ENCODE measurements around the gene HOXD13.

HOXD13 gene

DNA sequence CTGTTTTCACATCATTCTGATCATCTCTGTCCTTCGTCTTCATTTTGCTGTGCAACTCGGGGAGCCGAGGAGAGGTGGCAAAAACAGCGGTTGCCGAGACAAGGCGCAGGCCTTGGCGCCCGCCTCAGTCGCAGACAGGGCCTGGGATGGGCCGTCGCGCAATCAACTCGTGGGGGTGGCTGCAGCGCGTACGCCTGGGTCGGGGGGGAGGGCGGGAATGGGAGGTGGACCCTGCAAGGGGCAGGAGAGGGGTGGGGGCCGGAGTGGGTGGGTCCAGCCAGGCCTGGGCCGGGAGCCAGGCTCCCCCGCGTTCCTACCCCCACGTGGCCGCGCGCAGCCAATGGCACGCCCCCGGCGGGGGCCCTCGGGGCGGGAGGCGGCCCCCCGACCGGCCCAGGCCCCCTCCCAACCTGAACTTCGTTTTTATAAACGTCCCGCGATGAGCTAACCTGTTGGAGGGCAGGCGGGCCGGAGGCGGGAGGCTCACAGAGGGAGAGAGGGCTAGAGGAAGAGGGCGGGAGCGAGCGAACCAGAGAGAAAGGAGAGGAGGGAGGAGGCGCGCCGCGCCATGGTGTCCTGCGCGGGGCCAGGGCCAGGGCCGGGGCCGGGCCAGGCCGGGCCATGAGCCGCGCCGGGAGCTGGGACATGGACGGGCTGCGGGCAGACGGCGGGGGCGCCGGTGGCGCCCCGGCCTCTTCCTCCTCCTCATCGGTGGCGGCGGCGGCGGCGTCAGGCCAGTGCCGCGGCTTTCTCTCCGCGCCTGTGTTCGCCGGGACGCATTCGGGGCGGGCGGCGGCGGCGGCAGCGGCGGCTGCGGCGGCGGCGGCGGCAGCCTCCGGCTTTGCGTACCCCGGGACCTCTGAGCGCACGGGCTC, at the start of gene HOXD13:
Gene HOXD13 (plus strand): TSS at position 452 of the 875 bp plus-strand sequence. CDS start 170 bp downstream, at position 622.
- DNase-seq = no peak

DNA sequence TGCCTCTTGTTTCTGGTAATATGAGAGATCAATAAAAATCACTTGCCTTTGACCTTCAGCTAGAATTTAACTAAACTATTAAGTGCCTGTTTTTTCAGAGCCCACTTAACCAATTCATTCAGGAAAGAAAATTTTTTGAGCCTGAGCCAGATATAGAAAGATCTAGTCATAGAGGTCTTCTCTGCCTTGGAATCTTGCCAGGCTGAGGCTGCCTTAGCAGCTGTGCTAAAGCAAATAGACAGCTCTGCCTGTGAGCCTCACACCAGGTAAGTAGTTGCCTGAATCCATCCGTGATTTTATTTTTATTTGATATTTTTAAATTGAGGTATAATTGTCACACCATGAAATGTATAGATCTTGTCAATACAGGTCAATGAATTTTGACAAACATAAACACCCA, 36.1 kb upstream of the HOXD13 start:
- no peak for DNase-seq

DNA sequence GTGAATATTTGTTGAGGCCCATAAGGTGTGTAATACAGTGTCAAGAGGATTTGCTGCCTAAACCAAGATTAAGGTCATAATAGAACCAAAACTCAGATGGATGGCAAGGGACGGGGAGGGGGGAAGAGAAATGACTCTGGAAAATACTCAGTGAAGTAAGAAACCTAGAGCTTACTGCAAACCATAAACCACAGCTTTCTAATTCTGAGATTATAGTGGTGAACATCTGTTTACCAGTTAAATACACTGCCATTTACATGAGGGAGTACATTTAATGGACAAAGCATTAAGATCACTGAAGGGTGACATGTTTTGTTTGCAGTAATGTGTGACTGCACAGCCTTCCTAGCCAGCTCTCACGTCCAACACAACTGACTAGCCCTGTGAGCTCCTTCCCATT, 28.6 kb upstream of the HOXD13 start:
- no peak for DNase-seq

DNA sequence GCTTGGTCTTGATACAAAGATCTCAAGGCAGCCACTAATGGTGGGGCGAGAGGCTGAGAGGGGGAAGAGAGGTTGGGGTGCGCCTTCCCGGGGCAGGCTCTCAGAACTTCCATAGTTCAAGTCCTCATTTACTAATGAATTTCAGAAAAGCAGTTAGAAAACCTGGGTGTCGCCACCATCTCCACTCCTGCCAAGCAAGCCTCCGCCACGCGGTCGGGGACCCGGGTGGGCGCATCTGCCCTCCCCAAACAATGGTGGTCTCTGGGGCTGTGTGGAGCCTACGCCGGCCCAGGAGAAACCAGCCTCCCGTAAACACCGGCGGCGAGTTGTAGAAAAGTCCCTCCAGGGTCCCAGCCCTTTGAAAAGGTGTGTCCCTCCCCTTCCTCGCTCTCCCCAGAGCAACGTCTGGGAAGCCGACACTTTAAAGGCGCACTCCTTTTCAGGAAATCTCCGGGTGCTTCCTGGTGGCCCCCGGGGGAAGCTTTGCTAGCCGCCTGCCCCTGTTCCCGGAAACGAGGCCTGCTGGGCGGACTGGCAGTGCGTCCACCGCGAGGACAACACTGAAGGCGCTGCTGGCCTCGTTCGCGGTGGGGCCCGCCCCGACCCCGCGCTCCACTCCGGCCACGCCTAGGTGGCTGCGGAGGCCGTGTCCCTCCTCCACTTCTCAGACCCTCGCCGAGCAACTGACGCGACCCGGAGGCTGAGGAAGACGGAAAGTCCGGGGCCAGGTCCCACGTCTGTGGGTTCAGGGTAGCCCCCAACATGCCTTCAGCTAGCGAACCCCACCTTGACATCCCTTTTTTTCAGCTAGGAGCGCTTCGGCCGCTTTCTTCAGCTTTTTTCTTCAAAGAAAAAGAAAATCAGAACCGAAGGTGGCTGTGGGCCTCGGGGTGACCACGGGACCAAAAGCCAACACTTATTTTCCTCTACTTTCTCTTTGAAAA, 25.6 kb upstream of the HOXD13 start:
- DNase-seq = no peak

DNA sequence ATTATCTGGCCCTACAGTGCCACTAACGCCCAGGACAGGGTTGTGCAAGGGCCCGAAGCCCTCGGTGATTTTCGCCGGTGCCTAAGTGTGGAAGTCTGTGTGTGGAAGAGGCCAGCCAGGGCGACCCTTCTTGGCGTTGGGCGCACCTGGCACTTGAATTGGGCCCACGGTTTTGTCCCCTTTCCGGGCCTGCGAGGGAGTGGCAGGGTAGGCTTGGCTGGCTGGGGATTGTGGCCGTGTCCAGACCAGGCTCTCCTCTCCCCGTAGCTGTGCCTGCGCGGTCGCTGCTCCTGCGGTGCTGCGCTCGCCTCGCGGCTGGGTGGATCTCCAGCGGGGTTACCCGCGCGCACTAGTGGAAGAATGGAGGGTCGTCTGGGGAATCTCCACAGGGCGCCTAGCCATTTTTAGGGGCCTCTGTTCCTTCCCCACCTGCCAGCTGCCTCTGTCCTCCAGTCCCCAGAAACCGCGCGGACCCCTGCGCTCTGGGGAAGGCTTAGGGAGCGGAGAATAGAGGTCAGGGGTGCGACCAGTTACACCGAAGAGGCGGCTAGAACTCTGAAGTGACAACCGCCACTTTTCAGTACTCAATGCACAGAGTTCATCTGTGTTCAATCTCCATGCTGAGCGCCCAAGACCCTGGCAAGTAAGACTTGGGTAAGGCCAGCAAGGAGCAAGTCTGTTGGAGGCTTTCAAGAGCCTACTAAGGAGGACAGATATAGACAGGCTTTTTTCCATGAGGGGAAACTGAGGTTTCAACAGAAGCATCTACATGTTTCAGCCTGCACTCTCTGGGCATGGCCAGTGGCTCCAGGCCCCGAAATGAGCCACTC, 24.7 kb upstream of the HOXD13 start:
- no peak for DNase-seq

DNA sequence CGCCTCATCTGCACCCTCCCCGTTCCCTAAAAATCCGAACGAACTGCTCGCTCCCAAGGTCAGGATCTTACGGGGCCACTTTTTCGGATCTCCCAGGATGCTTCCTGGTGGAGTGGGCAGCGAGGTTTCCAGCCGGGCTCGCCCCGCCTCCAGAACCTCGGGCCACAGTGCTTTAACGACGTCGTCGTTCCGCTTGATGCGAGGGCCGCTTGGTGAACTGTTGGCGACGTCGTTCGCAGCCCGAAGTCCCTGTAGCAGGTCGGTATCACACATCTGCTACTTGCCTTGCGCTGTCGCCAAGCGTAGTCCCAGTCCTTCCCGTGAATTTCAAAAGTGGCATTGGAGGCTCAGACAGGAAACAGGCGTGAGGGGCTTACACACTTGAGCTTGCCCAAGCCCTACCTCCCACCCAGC, 24.1 kb upstream of the HOXD13 start:
- DNase-seq = no peak

DNA sequence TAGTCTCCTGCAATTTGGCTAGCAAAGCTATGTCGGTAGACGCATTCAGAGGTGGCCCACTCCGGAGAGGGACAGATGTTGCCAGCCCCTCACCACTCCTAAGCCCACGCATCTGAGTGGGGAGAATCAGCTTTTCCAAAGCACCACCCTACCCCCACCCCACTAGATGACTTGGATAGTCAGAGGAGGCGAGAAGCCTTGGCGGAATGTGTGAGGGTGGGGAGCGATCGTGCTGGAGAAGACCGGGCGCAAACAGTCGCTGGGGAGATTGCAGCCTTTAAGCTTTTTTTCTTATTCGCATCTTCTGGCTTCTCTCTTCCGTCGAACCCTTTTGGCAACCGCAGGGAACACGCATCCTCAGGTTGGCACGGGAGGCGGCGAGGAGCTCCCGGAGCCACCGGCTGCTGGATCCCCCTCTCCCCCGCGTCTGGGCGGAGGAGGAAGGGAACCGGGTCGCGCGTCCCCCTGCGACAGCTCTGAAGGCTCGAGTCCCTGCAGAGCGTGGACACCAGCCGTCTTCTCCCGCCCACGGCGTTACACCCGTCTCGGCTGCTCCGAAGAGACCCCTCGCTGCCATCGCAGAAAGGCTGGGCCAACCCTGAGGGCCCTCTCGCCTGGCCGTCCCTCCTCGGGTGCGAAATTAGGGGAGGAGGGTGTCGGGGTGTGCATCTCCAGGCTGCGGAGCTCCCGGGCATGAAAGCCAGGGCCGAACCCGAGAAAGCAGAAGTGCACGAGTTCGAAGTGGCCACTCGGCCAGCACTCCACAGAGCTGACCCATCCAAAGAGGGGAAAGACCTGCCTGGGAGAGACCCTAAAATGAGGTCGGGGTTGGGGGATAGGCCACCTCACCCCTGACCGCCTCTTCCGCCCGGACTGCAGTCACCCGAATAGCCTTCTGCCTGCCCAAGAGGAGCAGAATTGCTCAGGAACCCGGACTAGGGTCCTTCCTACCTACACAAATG, 20.9 kb upstream of the HOXD13 start:
- no peak for DNase-seq

DNA sequence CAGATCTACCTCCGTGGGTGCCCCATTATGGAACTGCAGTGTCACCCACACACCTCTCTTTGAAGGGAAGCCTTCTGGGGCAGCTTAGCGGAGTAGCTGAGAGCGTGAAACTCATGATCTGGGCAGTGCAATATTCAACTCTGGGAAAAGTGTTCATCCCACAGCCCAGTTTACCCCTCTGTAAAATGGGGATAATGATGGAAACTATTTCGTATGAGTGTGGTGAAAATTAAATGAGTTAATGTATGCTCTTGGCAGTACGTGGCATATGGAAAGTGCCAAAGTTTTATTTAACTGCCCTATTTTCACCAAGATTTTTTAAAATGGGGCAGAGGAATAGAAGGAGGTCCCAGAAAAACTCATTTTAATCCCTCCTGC, 20.2 kb upstream of the HOXD13 start:
- DNase-seq = no peak

DNA sequence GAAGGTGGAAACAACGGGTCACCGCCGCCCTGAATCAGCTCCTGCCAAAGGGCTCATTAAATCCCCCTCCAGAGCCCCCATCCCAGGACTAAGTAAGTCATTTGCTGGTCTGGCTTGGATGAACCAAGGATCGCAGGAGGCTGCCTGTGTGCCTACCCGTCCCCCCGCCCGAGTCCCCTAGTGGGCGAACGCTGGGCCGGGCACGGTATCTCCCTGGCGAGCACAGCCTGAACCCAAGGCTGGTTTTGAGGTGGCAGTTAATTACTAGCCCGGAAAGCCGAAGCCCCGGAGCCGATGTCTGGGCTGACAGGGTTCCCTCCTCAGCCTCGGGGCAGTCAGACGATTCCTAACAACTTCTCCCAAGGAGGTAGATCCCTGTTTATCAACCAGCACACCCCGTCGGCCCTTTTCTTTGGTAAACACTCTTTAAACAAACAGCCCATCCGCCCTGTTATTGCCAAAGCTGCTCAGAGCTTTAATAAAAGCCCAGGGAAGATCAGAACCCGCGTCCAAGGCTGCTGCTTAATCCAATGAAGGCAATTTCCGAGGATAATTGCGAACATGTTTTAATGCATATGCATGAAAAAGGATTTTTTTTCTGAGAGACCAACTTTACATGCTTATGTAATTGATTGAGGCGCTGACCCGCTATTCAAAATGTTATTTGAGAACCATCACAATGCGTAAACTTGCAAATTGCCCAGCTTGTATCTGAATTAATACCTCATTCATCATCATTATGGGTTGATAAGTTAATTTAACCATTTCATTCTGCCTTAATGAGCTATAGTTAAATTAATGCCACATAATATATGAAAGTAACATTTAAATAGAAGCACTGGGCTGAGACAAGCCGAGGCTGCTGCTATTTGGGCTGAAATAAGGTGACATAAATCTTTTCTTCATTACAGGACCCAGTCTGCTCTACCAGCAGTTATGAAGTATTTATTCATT, 19.3 kb upstream of the HOXD13 start:
- no peak for DNase-seq

DNA sequence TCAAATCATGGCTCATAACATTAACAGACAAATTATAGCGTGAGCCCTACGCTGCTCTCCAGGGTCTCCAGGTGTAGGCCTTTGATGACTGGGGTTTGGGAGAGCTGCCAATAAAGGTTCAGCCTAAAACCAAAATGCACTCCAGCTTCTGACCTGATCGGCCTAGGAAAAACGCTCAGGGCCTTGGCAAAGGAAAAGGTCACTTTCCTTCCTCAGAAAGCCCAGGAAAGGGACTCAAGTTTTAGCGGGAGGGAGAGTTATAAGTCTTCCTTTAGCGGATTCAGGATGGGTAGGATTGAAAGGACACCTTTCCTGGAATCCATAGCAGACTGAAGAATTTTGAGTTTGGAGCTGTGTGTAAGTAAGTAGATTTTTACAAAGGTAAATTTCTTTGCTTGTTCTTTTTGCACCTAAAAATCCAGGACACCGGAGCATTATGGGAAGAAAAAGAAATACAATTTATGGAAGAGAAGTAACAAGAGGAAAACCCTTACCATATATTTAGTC, 17.5 kb upstream of the HOXD13 start:
- DNase-seq = no peak

DNA sequence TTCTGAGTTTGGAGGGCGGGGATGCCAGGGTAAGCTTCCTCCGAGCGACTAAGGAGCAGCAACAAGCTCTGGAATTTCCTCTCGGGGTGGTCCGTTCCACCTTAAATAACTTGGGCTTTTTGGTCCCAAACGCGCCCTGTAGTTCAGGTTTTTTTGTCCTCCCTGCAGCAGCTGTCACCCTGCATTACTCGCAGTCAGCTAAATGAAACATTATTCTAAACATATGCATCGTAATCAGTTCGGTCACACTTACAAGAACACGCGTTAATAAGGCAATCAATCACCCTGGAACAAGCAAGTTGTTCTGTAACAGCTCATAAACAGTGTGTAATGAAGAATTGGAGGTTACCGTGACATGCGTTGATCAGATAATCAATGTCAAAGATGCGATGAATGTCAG, 17.0 kb upstream of the HOXD13 start:
- no peak for DNase-seq

DNA sequence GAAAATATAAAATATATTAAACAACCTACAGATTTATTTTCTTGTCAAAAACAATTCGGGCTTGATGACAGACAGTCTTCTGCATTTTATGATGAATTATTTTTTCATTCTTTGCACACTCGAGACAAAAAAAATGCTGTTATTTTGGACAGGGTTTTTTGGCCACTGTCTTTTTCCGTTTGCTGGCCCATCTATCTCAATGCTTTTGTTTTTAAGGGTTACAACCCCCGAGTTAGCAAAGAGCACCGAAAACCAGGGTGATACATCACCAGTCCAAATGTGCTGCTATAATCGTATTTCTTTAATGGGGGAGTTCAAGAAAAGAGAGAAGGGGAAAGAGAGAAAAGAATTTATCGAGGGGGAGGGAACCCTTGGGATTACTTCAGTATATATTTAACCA, 16.5 kb upstream of the HOXD13 start:
- DNase-seq = no peak

DNA sequence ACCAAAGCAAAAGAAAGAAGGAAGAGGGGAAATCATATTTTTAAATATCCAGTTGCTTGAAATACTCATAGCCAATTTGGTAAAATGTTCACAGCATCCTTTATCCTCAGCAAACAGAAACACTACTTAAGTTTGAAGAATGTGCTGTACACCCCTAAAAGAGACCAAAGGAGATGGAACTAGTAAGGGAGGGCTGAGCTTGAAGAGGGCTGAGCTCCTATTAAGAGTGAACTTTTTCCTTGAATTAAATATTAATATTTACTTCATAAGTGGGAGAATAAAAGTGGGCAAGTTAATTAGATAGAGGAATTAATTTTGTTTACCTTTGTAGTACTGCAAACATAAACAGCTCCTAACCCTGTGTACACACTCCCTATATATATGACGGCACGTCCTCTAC, 15.7 kb upstream of the HOXD13 start:
- DNase-seq = no peak

DNA sequence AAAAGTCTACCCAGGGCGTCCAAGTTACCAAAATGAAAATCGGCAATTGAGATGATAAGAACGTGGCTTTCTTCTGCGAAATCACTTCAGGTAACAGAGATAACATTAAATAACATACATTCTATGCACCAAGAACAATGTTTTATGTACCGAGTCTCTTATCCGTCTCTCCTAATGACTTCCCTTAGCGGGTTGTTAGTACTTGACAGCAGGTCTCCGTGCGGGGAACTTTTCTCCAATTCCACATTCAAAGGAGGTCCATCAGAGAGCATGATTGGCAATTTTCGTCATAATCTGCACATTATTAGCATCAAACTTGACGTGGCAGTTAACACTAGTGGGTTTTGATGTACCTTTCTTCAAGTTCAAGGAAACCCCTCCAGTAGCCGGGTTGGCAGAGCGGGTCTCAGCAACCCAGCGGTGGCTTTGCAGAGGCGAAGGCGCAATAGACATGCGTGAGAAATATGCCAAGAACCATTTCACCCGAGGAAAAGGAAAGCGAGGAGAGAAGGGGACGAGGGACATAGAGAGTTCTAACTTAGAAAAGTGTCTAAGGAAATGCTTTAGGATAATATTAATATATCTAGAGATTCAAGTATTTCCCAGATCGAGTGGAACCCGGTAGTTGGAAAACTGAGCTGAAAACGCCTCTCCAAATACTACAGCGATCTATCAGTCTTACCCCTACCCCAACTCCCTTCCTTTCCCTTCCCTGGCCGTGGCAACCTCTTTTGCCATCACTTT, 13.8 kb upstream of the HOXD13 start:
- DNase-seq = no peak

DNA sequence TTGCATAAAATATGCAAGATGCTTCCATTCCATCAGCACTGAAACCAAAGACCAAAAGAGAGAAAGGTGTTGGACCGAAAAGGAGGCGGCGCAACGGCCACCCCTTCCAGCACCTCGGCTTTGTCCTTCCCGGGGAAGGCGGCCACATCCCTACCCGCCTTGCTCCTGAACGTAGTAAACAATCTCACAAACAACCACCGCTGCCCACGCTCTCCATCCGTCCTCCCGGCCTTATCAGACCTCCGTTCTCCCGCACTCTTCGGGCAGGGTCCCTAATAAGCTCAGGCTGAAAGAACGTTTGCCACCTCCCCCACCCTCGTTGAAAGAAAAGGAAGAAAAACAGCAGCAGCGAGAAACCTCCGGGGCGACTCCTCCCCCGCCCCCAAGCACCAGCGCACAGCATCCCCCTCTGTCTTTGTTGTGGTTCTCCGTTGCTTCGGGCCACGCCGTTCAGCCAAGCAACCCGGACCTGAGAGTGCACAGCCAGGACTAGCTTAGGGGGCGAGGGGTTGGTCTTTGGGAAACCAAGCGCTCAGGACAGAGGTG, 13.2 kb upstream of the HOXD13 start:
- DNase-seq = no peak

DNA sequence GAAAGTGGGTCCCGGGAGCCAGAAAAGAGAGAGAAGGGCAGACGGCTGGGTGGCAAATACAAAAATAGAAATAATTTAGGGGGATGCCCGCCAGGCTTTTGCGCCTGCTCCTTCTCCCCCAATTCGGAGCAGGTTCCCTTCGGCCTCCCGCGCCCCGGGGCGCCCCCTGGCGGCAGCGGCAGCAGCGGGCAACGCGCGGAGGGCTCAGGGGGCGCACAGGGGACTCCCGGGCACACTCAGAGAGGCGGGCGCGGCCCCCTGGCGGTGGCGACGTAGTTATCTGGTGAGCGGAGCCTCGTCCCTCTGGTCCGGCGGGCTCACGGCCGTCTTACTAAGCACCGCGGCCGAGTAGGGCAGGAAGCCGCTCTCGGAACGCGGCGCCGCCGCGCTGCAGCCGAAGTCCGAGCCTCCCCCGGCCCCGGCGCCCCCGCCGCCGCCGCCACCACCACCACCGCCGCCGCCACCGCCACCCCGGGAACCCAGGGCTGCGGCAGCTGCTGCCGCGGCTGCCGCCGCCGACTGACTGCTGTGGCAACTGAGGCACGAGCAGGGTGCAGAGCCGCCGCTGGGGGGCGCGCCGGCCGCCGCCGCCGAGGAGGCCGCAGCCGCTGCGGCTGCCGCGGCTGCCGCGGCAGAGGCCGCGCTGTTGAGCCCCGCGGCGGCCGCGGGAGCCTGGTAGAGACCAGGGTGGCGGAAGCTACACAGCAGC, 12.5 kb upstream of the HOXD13 start:
- DNase-seq = no peak

DNA sequence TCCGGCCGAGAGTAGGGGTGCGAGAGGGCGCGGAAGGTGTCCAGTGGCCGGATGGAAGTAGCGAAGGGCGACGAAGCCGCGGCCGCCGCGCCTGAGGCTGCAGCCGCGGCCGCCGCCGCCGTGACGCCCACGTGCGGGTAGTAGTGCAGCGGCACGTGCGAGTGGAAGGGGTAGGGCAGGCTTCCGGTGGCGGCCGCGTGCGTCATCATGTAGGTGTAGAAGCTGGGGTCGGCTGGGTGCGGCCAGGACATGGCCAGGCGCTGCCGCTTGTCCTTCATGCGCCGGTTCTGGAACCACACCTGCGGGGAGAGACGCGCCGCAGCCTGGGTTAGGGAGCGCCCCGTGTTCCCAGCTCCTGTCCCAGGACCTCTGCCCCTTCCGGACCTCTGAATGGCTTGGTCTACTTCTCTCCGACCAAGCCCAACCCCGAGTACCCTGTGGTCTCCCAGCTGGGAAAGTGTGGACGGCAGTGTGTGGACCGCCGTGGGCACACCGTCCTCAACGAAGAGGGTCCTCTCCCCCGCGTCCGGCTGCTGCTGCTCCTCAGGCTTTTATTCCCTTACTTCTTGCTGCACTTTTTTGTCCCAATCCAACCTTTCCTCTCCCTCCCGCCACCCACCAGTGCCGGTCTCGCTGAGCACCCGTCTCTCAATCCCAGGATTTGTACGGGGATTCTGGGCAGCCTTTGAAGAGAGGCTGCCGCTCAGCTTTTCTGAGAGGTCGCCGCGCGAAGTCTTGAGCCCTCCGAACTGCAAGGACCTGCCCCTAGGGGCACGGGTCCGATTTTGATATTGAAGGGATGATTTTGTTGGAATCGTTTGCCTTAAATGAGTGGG, 11.8 kb upstream of the HOXD13 start:
- DNase-seq = no peak

All from CD4-positive, alpha-beta T cell treated with Interleukin-12 subunit alpha and Interleukin-12 subunit beta, for 1 hour (primary cell).